Thyroid gland (tissue), 4 donors: ENCODE measurements around the gene PYROXD2.

Source experiments
- CTCF ChIP-seq, 6 experiments: fragments of 200-600 bp in 3 of 6; fragments of 450-650 bp in 3 of 6; sonication (generic) in 3 of 6; IDR thresholded peaks; one replicate each; pipeline ENCODE4 v1.5.1; 2016 to 2019; ENCODE audit warnings: antibody characterized with exemption in 6 of 6, mild to moderate bottlenecking in 2 of 6, inconsistent platforms in 1 of 6, moderate library complexity in 1 of 6
- POLR2A ChIP-seq, 2 donors: fragments of 450-650 bp; IDR thresholded peaks; one replicate each; pipeline ENCODE4 v1.6.1; 2017; ENCODE audit warnings: antibody characterized with exemption in 2 of 2, mild to moderate bottlenecking in 2 of 2, moderate library complexity in 1 of 2

- TF ChIP-seq CTCF (IDR thresholded peaks at IDR 0.05) (no peak), POLR2A (IDR thresholded peaks at IDR 0.05) (peak in 1 of 2 donors; percentile 57)
These were observed 53.6 kb downstream of the PYROXD2 start for GRCh38 chr10:98361131-98362025.
